Effector CD4-positive, alpha-beta T cell (primary cell): ENCODE results near the gene ATG12.
"Not testable (repeated sequence)": the region's sequence is repeated elsewhere in the genome, so short reads cannot be mapped to it uniquely, and the experiment has no call there.

ENCODE experiments used
- DNase-seq: peaks from one replicate; pipeline ENCODE4 v3.0.0-alpha.2; 2020
- total RNA-seq: gene quantifications from one replicate; lab custom pipeline; 2026; lab: John Stamatoyannopoulos, UW

ATG12 gene
- total RNA-seq = 82.6 reads per million, percentile 79 among the genes with 10 or more reads in this experiment

DNA sequence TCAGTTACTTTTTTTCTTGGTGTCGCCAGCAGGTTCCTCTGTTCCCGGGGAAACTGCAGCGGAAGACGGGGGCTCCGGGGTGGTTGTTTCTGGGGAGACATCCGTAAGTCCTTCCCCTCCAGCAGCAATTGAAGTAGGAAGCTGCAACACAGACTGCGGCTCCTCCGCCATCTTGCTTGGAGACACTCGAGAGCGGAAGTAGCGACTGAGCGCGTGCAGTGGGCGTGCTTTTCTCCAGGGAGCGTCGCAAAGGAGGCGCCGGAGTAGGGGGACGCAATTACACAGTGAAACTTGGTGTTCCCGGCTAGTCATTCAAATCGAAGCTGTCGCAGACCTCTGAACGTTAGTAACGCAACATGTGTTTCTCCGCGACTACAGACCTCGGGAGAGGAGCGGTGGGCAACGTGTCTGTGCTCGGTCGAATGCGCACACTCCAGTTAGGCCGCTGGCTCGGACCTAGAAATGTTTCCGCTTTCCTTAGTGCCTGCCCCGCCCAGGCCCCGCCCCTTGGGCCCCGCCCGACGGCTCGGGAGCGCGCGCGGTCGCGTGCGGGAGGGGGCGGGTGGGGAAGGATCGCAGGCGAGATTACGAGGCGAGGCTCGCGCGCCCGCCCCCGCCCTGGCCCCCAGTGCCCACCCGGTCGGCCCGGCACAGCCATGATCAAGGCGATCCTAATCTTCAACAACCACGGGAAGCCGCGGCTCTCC, at the start of gene ATG12, which contains the start of gene AP3S1:
Gene ATG12, minus strand, starts transcription at position 184 of the 707 bp plus-strand sequence. Its CDS starts 13 bp downstream, at position 171.
Gene AP3S1, plus strand, starts transcription at position 554 of the 707 bp plus-strand sequence. Its CDS starts 103 bp downstream, at position 657.
- peak; percentile 84 for DNase-seq

DNA sequence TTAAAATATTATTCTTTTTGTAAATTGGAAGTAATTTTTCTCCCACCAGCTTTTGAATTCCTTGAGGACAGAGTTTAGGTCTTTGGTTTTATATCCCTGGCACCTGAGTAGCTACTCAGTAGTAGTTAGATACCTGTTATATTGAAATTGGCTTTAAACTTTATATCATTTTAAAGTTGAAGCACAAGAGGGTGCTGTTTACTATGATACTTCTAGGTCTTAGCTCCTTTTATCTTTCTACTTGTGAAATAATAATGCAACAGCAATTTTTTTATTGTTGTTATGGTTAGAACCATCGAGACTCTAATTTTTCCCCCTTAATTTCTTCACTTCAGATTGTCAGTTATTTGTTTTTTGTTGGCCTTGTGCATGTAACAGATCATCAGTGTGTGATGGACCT, 46.7 kb upstream of the ATG12 start:
- no peak for DNase-seq

DNA sequence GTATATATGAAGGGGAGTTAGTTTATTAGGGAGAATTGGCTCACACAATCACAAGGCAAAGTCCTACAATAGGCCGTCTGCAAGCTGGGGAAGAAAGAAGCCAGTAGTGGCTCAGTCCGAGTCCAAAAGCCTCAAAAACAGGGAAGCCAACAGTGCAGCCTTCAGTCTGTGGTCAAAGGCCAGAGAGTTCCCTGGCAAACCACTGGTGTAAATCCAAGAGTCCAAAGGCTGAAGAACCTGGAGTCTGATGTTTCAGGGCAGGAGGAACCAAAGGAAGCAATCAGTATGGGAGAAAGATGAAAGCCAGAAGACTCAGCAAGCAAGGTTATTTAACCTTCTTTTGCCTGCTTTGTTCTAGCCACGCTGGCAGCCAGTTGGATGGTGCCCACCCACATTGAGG, 43.8 kb upstream of the ATG12 start:
- DNase-seq = not testable (repeated sequence)

DNA sequence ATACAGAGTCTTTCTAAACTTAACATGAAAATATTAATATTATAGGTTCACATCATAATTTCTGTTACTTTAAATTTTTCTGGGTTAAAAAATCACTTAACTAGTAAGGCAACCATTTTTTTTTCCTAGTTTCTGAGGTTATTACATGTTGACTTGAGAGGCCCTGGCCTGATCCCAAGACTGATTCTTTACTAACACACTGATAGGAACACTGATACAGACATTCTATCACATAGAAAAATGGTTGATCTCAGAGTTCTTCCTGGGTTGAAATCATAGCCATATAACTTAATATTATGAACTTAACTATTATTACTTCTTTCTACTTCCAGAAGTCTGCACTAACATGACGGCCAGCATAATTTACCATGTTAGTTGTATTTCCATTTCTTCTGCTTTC, 43.3 kb upstream of the ATG12 start:
- DNase-seq = no peak

DNA sequence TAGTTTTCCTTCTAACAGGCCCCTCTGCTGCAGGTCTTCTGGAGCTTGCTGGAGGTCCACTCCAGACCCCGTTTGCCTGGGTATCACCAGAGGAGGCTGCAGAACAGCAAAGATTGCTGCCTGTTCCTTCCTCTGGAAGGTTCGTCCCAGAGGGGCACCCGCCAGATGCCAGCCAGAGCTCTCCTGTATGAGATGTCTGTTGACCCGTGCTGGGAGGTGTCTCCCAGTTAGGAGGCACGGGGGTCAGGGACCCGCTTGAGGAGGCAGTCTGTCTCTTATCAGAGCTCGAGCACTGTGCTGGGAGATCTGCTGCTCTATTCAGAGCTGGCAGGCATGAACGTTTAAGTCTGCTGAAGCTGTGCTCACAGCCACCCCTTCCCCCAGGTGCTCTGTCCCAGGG, 41.1 kb upstream of the ATG12 start:
- DNase-seq = not testable (repeated sequence)

DNA sequence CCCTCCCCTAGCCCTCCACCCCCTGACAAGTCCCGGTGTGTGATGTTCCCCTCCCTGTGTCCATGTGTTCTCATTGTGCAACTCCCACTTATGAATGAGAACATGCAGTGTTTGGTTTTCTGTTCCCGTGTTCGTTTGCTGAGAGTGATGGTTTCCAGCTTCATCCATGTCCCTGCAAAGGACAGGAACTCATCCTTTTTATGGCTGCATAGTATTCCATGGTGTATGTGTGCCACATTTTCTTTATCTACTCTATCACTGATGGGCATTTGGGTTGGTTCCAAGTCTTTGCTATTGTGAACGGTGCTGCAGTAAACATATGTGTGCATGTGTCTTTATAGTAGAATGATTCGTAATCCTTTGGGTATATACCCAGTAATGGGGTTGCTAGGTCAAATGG, 36.0 kb upstream of the ATG12 start:
- DNase-seq = not testable (repeated sequence)

DNA sequence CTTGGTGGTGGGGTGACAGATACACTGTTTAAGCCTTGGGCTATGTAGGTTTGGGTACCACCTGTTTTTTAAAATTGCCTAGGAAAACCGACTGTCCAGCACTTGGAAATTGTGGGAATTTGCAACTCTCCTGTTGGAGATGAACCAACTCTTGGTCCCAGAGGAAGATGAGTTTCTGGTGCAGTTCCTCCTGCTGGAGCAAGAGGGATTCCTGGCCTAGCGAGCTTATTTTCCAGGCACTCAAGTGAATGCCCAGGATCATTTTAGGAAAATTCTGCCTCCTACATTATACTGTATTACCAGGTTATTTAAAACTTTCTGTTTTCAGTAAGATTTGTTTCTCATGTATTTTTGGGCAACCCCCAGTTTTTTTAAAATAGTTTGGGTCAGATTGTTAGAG, 34.1 kb upstream of the ATG12 start:
- DNase-seq = no peak

DNA sequence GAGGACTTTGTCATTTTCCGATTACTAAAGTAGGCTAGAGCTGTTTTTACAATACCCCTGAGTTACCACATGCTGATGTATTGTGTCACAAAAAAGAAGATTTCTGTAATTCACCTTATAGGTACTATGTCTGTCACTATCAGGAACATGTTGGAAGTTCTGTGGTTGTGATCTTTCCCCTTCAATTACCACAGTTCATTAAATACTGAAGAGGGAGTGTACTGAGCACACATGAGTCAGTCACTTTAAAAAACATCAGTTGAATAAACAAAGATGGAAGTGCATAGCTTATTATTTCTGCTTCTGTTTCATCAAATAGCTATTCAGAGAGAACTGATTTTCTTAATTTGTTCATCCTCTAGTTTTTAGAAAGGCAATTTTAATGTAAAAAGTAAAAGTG, 32.0 kb upstream of the ATG12 start:
- no peak for DNase-seq

DNA sequence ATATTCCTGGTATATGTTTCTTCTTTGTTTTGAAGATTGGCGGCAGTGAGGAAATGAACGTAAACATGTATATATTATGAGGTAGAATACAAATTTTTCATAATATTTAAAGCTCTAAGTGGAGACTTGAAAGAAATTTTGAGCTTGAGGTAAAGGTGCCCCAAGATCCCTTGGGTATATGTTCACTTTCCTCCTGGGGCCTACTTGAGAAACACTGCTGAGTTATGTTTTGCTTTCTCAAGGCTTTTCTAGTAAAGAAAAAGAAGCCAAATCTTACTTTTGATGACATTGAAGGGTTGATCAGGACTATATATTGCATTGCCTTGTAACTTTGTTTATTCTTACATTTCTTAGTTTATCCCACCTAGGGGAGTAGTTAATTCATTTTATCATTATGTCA, 31.1 kb upstream of the ATG12 start:
- DNase-seq = no peak

DNA sequence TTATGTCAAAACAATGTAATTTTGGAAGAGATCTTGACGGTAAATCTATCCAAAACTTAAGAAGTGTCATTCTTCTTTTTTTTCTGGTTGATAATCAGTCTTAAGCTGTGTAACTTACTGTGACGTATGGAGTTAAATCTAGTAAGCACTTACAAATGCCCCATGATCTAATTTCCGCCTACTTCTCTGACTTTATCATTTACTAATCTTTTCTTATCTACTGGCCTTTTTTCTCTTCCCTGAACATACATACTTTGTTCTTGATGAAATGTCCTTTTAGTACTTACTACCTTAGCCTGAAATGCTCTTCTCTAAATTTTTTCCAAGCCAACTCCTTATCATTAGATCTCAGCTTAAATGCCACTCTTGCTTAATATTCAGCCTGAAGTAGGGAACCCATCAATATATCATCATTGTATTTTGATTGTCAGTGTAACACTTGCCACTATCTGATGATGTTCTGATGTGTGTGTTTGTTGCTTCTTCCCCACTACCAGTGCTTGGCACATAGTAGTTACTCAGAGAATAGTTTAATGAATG, 28.0 kb upstream of the ATG12 start:
- DNase-seq = no peak

DNA sequence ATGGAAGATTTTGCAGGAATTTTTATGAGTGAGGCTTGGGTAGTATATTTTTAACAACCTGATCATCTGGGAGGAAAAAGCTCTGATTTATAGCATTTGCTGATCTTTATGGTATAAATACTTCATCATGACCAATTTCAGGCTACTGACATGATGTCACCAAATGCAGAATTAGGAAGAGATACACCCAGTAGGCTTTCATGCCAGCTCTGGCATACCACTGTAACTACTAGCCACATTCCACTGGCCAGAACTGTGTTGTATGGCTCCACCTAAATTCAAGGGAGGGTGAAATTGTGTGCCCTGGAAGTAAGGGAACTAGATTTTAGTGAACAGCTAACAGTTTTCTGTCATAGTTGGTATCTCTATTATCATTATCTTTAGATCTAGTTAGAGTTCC, 18.0 kb upstream of the ATG12 start:
- no peak for DNase-seq

DNA sequence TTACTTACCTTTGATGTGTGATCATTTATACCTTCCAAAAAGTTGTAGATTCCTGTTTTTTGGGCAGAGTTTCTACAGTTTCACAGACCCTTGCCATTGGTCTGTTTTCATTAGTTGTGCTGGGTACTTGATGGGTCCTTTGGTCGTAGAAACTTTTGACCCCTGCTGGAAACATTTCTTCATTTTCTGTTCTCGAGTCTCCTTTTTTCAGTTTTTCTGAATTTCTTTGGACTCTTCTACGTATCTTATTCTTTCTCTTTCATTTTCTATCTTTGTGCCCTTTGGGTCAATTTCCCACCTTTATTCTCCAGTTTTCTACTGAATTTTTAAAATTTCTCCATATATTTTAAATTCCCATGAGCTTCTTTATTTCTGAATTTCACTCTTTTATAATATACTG, 17.0 kb upstream of the ATG12 start:
- no peak for DNase-seq

DNA sequence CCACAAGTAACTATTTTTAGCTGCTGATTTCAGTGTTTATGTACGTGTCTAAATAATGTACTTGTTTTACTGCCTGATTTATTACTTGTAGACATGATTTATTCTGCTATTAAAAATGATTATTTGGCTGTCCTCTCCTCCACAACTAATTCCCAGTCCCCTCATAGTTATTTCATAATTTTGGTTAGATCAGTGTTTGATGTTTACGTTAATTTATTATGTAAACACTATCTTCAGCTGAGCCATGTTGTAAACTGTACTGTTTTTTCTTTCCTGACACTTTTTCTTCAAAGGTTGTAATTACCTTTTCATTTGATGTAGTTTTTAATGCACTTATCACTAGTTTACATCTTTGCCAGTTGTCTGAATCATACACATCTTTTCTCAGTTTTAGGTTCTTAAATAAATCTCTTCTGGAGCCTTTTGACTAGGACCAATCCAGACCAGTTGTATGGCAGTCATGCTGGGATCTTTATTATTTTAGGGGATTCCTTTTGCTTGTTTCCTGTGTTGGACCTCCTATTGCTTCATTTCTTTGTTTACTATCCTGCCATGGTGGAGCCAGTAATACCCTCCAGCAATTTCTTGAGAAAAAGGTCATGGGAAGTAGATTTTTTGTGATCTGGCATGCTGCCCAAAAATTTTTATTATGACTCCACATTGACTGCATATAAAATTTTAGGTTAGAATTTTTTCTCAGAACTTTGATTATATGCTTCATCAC, 16.4 kb upstream of the ATG12 start:
- DNase-seq = no peak

DNA sequence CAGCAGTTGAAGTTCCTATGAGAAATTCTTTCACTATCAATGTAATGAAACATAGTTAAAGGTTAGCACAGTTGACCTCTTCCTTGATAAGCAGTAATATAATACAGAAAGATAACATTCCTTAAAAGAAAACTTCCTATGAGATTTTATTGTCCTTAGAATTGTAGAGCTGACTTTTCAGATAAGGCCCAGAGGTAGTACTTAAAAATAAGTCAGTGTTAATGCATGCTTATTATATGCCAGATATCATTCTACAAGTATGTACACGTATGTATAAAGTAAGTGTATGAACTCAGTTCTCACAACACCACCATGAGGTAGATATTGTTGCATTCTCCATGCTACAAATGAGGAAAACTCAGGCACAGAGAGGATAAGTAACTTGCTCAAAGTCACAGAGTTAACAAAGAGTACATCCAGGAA, 15.7 kb upstream of the ATG12 start:
- no peak for DNase-seq

DNA sequence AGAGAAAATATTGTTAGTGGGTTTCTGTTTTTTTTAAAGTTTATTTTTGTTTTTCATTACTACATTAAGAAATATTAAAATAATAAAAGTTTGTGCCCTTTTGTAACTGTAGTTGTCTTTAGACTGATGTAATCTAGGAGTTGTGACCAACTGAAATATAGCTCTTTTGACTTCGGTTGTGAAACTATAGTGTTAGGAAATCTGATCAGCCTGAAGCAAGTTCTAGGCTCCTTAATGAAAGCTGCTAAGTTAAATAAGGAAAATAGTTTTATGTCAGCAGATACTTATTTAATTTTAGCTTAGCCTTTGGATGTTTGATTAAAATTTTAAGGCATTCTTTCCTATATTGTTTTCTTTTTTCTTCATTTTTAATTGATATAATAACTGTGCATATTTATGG, 14.6 kb upstream of the ATG12 start:
- DNase-seq = no peak

DNA sequence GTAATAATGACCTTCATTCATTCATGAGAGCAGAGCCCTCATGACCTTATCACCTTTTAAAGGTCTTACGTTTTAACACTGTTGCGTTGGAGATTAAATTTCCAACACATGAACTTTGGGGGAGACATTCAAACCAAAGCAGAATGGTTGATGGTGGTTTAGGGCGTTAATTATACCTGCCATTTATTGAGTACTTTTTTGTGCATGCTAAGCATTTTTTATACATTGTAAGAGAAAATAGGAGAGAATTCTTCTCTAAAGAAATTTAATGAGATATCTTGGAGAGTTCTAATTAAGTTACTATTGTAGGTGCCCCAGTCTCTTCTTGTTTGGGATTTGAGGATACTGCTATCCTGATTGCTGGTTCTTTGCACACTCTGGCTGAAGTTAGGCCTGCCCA, 12.8 kb upstream of the ATG12 start:
- DNase-seq = no peak

DNA sequence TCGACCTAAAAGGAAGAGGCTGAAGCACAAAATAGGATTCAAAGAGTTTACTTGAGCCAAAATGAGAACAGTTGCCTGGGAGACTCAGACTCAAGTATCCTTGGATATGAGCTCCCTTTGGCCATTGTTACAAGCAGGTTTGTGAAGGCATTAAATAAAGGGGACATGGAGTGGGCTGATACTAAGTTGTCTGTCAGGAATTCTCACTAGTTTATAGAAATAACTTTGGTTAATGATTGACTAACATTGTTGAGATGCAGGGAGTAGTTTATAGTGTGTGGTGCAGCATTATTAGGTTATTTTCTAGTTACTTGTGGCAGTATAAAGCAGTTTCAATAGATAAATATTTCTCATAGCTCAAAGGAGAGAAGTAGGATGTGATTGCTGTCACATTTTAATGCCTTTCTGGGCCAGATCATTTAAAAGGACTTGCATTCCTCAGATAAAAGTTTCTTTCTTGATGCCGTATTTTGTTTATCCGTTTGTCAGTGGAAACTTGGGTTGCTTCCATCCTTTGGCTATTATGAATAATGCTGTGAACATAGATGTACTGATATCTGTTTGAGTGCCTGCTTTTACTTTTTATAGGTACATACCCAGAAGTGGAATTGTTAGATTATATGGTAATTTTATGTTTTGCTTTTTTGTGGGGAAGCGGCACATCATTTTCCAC, 9.5 kb upstream of the ATG12 start:
- no peak for DNase-seq

DNA sequence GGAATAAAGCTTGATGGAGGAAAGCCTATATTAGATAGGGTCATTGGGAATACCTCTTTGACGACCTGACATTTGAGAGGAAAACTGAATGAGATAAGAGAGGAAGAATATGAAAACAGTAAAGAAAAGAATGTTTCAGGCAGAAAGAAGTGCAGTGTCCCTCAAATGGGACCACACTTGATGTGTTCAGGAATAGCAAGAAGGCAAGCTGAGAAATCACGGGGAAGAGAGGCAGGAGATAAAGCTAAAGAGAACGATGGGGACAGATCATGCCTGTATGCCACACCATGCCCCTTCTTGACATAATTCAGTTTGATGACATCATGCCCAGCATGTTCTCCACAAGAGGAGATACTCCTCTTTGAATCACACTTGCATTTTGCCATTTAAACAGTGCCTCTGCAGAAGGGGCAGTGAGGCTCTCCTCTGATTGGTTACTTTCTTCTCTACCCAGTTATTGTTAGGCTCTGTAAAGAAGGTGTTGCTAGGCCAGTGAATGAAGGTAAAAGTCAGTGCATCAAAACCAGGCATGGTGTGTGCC, 8.0 kb upstream of the ATG12 start:
- no peak for DNase-seq

DNA sequence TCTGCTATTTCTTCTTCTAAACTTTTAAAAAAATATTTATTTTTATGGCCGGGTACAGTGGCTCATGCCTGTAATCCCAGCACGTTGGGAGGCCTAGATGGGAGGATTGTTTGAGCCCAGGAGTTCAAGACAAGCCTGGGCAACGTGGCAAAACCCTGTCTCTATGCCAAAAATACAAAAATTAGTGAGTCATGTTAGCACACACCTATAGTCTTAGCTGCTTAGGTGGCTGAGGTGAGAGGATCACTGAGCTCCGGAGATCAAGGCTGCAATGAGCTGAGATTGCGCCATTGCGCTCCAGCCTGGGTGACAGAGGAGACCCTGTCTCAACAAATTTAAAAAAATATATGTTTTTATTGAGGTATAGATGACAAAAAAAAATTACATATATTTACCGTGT, 5.9 kb upstream of the ATG12 start:
- no peak for DNase-seq

DNA sequence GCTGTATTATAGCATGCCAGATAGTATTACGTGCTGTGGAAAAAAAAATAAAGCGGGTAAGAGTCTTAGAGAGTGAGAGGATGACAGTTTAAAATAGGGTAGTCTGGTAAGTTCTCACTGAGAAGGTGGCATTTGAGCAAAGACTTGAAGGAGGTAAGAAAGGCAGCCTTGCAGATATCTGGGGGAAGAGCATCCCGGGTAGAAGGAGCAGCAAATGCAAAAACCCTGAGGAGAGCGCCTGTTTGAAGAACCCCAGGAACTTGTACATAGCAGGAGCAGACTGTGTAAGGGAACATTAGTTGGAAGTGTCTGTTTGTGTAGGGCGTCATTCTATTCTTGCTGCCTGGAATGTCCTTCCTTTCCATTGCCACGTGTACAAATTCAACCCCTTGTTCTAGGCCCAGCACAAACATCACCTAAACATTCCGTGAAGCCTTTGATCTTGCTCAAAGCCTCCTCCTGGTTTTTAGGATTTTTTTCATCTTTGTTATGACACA, 3.0 kb upstream of the ATG12 start:
- DNase-seq = no peak

DNA sequence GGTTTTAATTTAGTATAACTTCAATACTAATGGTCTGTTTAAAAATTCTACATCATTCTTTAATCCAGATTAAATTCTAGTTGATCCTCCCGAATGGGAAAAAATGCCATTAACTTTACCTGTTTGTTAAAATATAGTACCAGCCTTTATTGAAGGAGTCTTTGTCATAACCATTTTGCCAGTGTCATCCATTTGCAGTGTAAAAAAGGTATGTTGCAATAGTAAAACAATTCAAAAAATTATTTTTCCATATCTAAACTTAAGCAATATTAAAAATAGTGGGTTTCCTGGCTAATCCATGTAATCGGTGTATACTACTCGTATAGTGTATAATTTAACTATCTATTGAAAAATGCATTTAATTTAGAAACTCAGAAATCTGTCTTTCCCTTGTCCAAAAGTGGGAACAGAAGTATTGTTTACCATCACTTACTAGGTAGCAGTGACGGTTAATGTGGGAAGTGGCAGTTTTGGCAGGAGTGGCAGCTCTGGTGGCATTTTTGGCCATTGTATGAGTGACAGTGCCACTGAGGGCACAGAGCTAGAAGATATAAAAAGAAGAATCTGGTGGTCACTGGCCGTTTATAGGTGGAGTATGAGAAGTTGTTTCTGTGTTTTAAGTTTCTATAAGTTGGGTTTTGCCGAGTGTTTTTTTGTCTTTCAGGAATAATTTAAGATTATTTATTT, 2.2 kb upstream of the ATG12 start:
- DNase-seq = no peak

DNA sequence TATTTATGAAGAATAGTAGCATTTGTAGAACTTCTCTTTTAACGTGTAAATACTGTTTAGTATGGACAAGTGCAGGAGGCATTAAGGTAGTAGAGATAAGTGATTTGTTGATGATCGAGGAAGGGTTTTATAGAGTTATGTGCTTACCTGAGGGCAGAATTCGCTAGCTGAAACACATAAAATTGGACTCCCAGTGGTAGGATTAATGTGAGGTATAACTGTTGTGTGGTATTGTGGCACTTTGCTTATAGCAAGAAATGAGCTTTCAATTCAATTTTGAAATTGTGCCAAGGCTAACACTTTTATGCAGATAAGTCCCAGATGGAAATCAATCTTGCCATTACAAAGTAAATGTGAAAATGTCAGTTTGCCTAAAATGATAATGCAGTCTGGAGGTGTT, 1.6 kb upstream of the ATG12 start:
- no peak for DNase-seq
